Activated naive CD4-positive, alpha-beta T cell treated with anti-CD3 and anti-CD28 coated beads for 36 hours (primary cell): ENCODE results near the gene SCARF2. TPM values are rescaled to one million over a fixed set of nuclear protein-coding genes. Genes with fewer than 3 reads are reported as not detected.
"Not testable (repeated sequence)": the region's sequence is repeated elsewhere in the genome, so short reads cannot be mapped to it uniquely, and the experiment has no call there.

Experiments
- CTCF ChIA-PET: fragments of 350-600 bp; sonication (Branson Sonifier 250); formaldehyde crosslinking; loops from one replicate; lab custom pipeline; 2021; ENCODE audit warnings: antibody characterized with exemption; lab: Charles Lee
- DNase-seq: peaks from one replicate; pipeline ENCODE4 v3.0.0-alpha.2; 2020
- H3K27ac Mint-ChIP-seq: one replicate; pipeline ENCODE4 v1.8.0; 2021; ENCODE audit warnings: mild to moderate bottlenecking, mixed read lengths
- H3K27me3 Mint-ChIP-seq: one replicate; pipeline ENCODE4 v1.8.0; 2021; ENCODE audit warnings: low read depth, mixed read lengths
- H3K36me3 Mint-ChIP-seq: one replicate; pipeline ENCODE4 v1.8.0; 2021; ENCODE audit warnings: low read depth, mixed read lengths
- H3K4me1 Mint-ChIP-seq: one replicate; pipeline ENCODE4 v1.8.0; 2021; ENCODE audit warnings: low read depth, mixed read lengths
- H3K4me3 Mint-ChIP-seq: one replicate; pipeline ENCODE4 v1.8.0; 2021; ENCODE audit warnings: mild to moderate bottlenecking, moderate library complexity, mixed read lengths
- H3K9me3 Mint-ChIP-seq: one replicate; pipeline ENCODE4 v1.8.0; 2021; ENCODE audit warnings: mixed read lengths
- intact Hi-C: fragments of 100-400 bp; cut with micrococcal nuclease; formaldehyde crosslinking; loops from one replicate; pipeline ENCODE4 v1.15.1; 2023
- total RNA-seq, 2 experiments: library from RNA; stranded (reverse); gene quantifications; one replicate each; pipeline ENCODE4 v1.2.3, GENCODE V29; 2021

The SCARF2 gene
- total RNA-seq, result under 1 TPM; 0.21 to 0.30 TPM

GRCh38 chr22:20437613-20438426 lies at the start of gene SCARF2:
Gene SCARF2, minus strand, starts transcription at chr22:20437825. Its CDS starts 71 bp downstream, at chr22:20437754.
- Mint-ChIP-seq H3K36me3 (peaks cover 3% of the 10 kb centered on the region), H3K27me3 (peaks cover 36% of the 10 kb centered on the region), H3K4me1 (peaks cover 11% of the 10 kb centered on the region), H3K27ac (no peak within 1 kb of the TSS), H3K9me3 (no peaks in the 10 kb centered on the region), H3K4me3 (peak within 1 kb of the TSS; percentile 59)
- no peak for DNase-seq
- intact Hi-C loops, result no loop called here
- CTCF ChIA-PET, result no interaction called here

GRCh38 chr22:20486229-20486628 lies 48.6 kb upstream of the SCARF2 start:
- CTCF ChIA-PET, result interaction anchor here (0.7 kb wide), 1 partner anchor 477 kb away, joined by 6 read pairs; no protein-coding TSS in a partner anchor
- H3K4me3 Mint-ChIP-seq, result no peak overlapping the region
- H3K27ac Mint-ChIP-seq, result no peak overlapping the region
- H3K9me3 Mint-ChIP-seq, result no peaks in the 10 kb centered on the region
- H3K4me1 Mint-ChIP-seq, result peaks cover 13% of the 10 kb centered on the region
- no peaks in the 10 kb centered on the region for H3K27me3 Mint-ChIP-seq
- intact Hi-C loops, result no loop called here
- peaks cover 12% of the 10 kb centered on the region for H3K36me3 Mint-ChIP-seq
- no peak for DNase-seq

GRCh38 chr22:20484948-20485683 lies 47.5 kb upstream of the SCARF2 start:
- intact Hi-C loops, result no loop called here
- Mint-ChIP-seq H3K27ac (no peak overlapping the region), H3K36me3 (peaks cover 12% of the 10 kb centered on the region), H3K9me3 (no peaks in the 10 kb centered on the region), H3K27me3 (no peaks in the 10 kb centered on the region), H3K4me1 (peaks cover 2% of the 10 kb centered on the region), H3K4me3 (no peak overlapping the region)
- CTCF ChIA-PET, result interaction anchor here (0.7 kb wide), 2 partner anchors 157 to 478 kb away, joined by 3 to 6 read pairs; no protein-coding TSS in a partner anchor
- DNase-seq, result no peak

- intact Hi-C loops, result no loop called here
- DNase-seq, result no peak
- H3K4me1 Mint-ChIP-seq, result peaks cover 3% of the 10 kb centered on the region
- H3K27ac Mint-ChIP-seq, result no peak overlapping the region
- CTCF ChIA-PET, result interaction anchor here (1.1 kb wide), 1 partner anchor 11 kb away, joined by 5 read pairs; no protein-coding TSS in a partner anchor
- no peaks in the 10 kb centered on the region for H3K27me3 Mint-ChIP-seq
- no peaks in the 10 kb centered on the region for H3K9me3 Mint-ChIP-seq
- H3K4me3 Mint-ChIP-seq, result no peak overlapping the region
- H3K36me3 Mint-ChIP-seq, result peaks cover 13% of the 10 kb centered on the region
Measured at GRCh38 chr22:20483771-20484170, 46.1 kb upstream of the SCARF2 start.

GRCh38 chr22:20483143-20483506 lies 45.5 kb upstream of the SCARF2 start:
- H3K9me3 Mint-ChIP-seq, intact Hi-C loops, DNase-seq, H3K4me1 Mint-ChIP-seq, H3K27ac Mint-ChIP-seq, H3K27me3 Mint-ChIP-seq, H3K4me3 Mint-ChIP-seq: not testable (repeated sequence)
- peaks cover 11% of the 10 kb centered on the region for H3K36me3 Mint-ChIP-seq
- CTCF ChIA-PET, result interaction anchor here (0.8 to 1.1 kb wide), 2 partner anchors 9 to 11 kb away, joined by 4 to 5 read pairs; no protein-coding TSS in a partner anchor

- no peaks in the 10 kb centered on the region for H3K9me3 Mint-ChIP-seq
- intact Hi-C loops, result no loop called here
- no peaks in the 10 kb centered on the region for H3K27me3 Mint-ChIP-seq
- peaks cover 5% of the 10 kb centered on the region for H3K36me3 Mint-ChIP-seq
- CTCF ChIA-PET, result interaction anchor here (0.6 to 0.9 kb wide), 2 partner anchors 15 to 180 kb away, joined by 4 read pairs; no protein-coding TSS in a partner anchor
- H3K27ac Mint-ChIP-seq, result no peak overlapping the region
- DNase-seq, result no peak
- no peak overlapping the region for H3K4me3 Mint-ChIP-seq
- H3K4me1 Mint-ChIP-seq, result peaks cover 25% of the 10 kb centered on the region
Measured at GRCh38 chr22:20479612-20480196, 42.1 kb upstream of the SCARF2 start.

GRCh38 chr22:20478059-20478458 lies 40.4 kb upstream of the SCARF2 start:
- intact Hi-C loops, CTCF ChIA-PET, H3K4me3 Mint-ChIP-seq, H3K27ac Mint-ChIP-seq, H3K9me3 Mint-ChIP-seq, H3K27me3 Mint-ChIP-seq, H3K36me3 Mint-ChIP-seq, DNase-seq: not testable (repeated sequence)
- peaks cover 30% of the 10 kb centered on the region for H3K4me1 Mint-ChIP-seq

- CTCF ChIA-PET, DNase-seq, H3K4me3 Mint-ChIP-seq, H3K27me3 Mint-ChIP-seq, H3K36me3 Mint-ChIP-seq, H3K9me3 Mint-ChIP-seq: not testable (repeated sequence)
- peak overlapping the region; percentile 83 for H3K27ac Mint-ChIP-seq
- peaks cover 36% of the 10 kb centered on the region for H3K4me1 Mint-ChIP-seq
- intact Hi-C loops, result loop anchor here (2.0 kb wide), 1 partner anchor 19 kb away; the partner anchor contains the start of gene KLHL22
Measured at GRCh38 chr22:20475569-20475968, 37.9 kb upstream of the SCARF2 start.

GRCh38 chr22:20475115-20475436 lies 37.5 kb upstream of the SCARF2 start:
- intact Hi-C loops, result loop anchor here (2.0 kb wide), 1 partner anchor 20 kb away; the partner anchor contains the start of gene KLHL22
- no peaks in the 10 kb centered on the region for H3K27me3 Mint-ChIP-seq
- H3K9me3 Mint-ChIP-seq, result no peaks in the 10 kb centered on the region
- H3K4me3 Mint-ChIP-seq, result no peak overlapping the region
- peak overlapping the region; percentile 83 for H3K27ac Mint-ChIP-seq
- CTCF ChIA-PET, result interaction anchor here (0.6 to 0.9 kb wide), 2 partner anchors 34 to 271 kb away, joined by 4 to 5 read pairs; no protein-coding TSS in a partner anchor
- DNase-seq, result no peak
- H3K4me1 Mint-ChIP-seq, result peaks cover 38% of the 10 kb centered on the region
- H3K36me3 Mint-ChIP-seq, result peaks cover 5% of the 10 kb centered on the region

- peaks cover 47% of the 10 kb centered on the region for H3K4me1 Mint-ChIP-seq
- no peak overlapping the region for H3K4me3 Mint-ChIP-seq
- CTCF ChIA-PET, result no interaction called here
- H3K9me3 Mint-ChIP-seq, result no peaks in the 10 kb centered on the region
- DNase-seq, result no peak
- intact Hi-C loops, result no loop called here
- peaks cover 9% of the 10 kb centered on the region for H3K36me3 Mint-ChIP-seq
- H3K27ac Mint-ChIP-seq, result no peak overlapping the region
- no peaks in the 10 kb centered on the region for H3K27me3 Mint-ChIP-seq
Measured at GRCh38 chr22:20472629-20473442, 35.2 kb upstream of the SCARF2 start.

GRCh38 chr22:20471126-20471833 lies 33.7 kb upstream of the SCARF2 start:
- no peaks in the 10 kb centered on the region for H3K27me3 Mint-ChIP-seq
- DNase-seq, result no peak
- no peaks in the 10 kb centered on the region for H3K9me3 Mint-ChIP-seq
- H3K4me1 Mint-ChIP-seq, result peaks cover 49% of the 10 kb centered on the region
- H3K36me3 Mint-ChIP-seq, result peaks cover 9% of the 10 kb centered on the region
- H3K27ac Mint-ChIP-seq, result no peak overlapping the region
- intact Hi-C loops, result no loop called here
- CTCF ChIA-PET, result no interaction called here
- no peak overlapping the region for H3K4me3 Mint-ChIP-seq
